SK-N-SH (cell line): ENCODE measurements around the gene PLTP. TPM values are rescaled to one million over a fixed set of nuclear protein-coding genes. Genes with fewer than 3 reads are reported as not detected.

Experiments used
- CTCF ChIA-PET: fragments of 300-600, 350-600 bp; formaldehyde crosslinking; extraction: SDS; loops from one replicate; lab custom pipeline; 2021; lab: Yijun Ruan, JAX
- POLR2A ChIA-PET: fragments of 350-600 bp; sonication (Branson Sonifier 250); formaldehyde crosslinking; extraction: SDS; loops from one replicate; lab custom pipeline; 2020; ENCODE audit warnings: antibody characterized with exemption, inconsistent platforms; lab: Yijun Ruan, JAX
- DNase-seq: peaks from one replicate; pipeline ENCODE4 v3.0.0; 2012
- H2AFZ ChIP-seq: fragments of 200-600 bp; sonication (generic); 2 replicates; pipeline ENCODE4 v1.8.1; 2016; ENCODE audit warnings: antibody characterized with exemption, mild to moderate bottlenecking, low read depth
- H3F3A ChIP-seq: fragments of 200-600 bp; sonication (generic); replicated peaks from 2 replicates; pipeline ENCODE3; 2016; ENCODE audit warnings: antibody characterized with exemption, mild to moderate bottlenecking; ENCODE audit not compliant: insufficient read depth
- H3K27ac ChIP-seq, 2 experiments: fragments of 200-500 bp in 1 of 2; fragments of 200-600 bp in 1 of 2; sonication (Bioruptor generic) in 1 of 2; sonication (generic), shearing (Covaris generic) in 1 of 2; 2 replicates each; pipeline versions ENCODE4 v1.5.1 to v1.6.1; 2014 to 2016; ENCODE audit warnings: low read depth in 2 of 2, inconsistent platforms in 1 of 2, low read length in 1 of 2, mild to moderate bottlenecking in 1 of 2, mixed read lengths in 1 of 2
- H3K27me3 ChIP-seq: fragments of 200-600 bp; sonication (generic), shearing (Covaris generic); 2 replicates; pipeline ENCODE4 v1.6.1; 2016; ENCODE audit warnings: mixed run types; ENCODE audit not compliant: insufficient read depth
- H3K36me3 ChIP-seq, 2 experiments: fragments of 200-500 bp in 1 of 2; fragments of 200-600 bp in 1 of 2; sonication (Bioruptor generic) in 1 of 2; sonication (generic) in 1 of 2; replicated peaks in 1 of 2; 2 replicates each; pipeline versions ENCODE3 to v1.5.1; 2014 to 2016; ENCODE audit warnings: low read length in 1 of 2, mild to moderate bottlenecking in 1 of 2; ENCODE audit not compliant: insufficient read depth in 2 of 2, control insufficient read depth in 1 of 2
- H3K4me1 ChIP-seq, 2 experiments: fragments of 200-500 bp in 1 of 2; fragments of 200-600 bp in 1 of 2; sonication (Bioruptor generic) in 1 of 2; sonication (generic), shearing (Covaris generic) in 1 of 2; 2 replicates each; pipeline versions ENCODE4 v1.5.1 to v1.6.1; 2014 to 2016; ENCODE audit warnings: low read depth in 1 of 2, low read length in 1 of 2, mixed run types in 1 of 2; ENCODE audit not compliant: insufficient read depth in 2 of 2, control insufficient read depth in 1 of 2
- H3K4me2 ChIP-seq: fragments of 200-600 bp; sonication (generic), shearing (Covaris generic); 2 replicates; pipeline ENCODE4 v1.6.1; 2017; ENCODE audit warnings: mixed run types
- H3K4me3 ChIP-seq, 2 experiments: fragments of 200-500 bp in 1 of 2; fragments of 200-600 bp in 1 of 2; sonication (Bioruptor generic) in 1 of 2; sonication (generic), shearing (Covaris generic) in 1 of 2; 2 replicates each; pipeline versions ENCODE4 v1.5.1 to v1.8.1; 2014 to 2016; ENCODE audit warnings: low read depth in 2 of 2, inconsistent platforms in 1 of 2, low read length in 1 of 2, mild to moderate bottlenecking in 1 of 2, mixed read lengths in 1 of 2, moderate library complexity in 1 of 2
- H3K79me2 ChIP-seq: fragments of 200-600 bp; sonication (generic); 2 replicates; pipeline ENCODE4 v1.8.1; 2017; ENCODE audit warnings: mild to moderate bottlenecking; ENCODE audit not compliant: insufficient read depth
- H3K9ac ChIP-seq: fragments of 200-600 bp; sonication (generic); 2 replicates; pipeline ENCODE4 v1.6.1; 2017; ENCODE audit warnings: mixed run types
- H3K9me2 ChIP-seq: fragments of 200-600 bp; sonication (generic); 2 replicates; pipeline ENCODE4 v1.6.1; 2017; ENCODE audit warnings: mixed run types
- H3K9me3 ChIP-seq: fragments of 200-600 bp; sonication (generic); 2 replicates; pipeline ENCODE4 v1.6.1; 2017; ENCODE audit warnings: mixed run types, mild to moderate bottlenecking, moderate library complexity
- H4K20me1 ChIP-seq: fragments of 200-600 bp; sonication (generic); 2 replicates; pipeline ENCODE4 v1.6.1; 2017; ENCODE audit warnings: mild to moderate bottlenecking, mixed run types; ENCODE audit not compliant: insufficient read depth
- CHD2 ChIP-seq: fragments of 150-350 bp; IDR thresholded peaks from 2 replicates; pipeline ENCODE4 v1.6.1; 2018; ENCODE audit warnings: low read length; ENCODE audit not compliant: partially characterized antibody
- ELF1 ChIP-seq: IDR thresholded peaks from 2 replicates; pipeline ENCODE4 v1.4.0; 2012
- EP300 ChIP-seq, 2 experiments: IDR thresholded peaks; 2 replicates each; pipeline versions ENCODE4 v1.4.0 to v1.6.1; 2012; ENCODE audit warnings: borderline replicate concordance in 1 of 2, low read depth in 1 of 2, low read length in 1 of 2
- EZH2phosphoT487 ChIP-seq: fragments of 200-600 bp; sonication (generic); IDR thresholded peaks from 2 replicates; pipeline ENCODE4 v1.6.1; 2017; ENCODE audit warnings: low read depth, mixed run types, mild to moderate bottlenecking, antibody characterized with exemption, moderate library complexity, borderline replicate concordance
- NFIC ChIP-seq: IDR thresholded peaks from 2 replicates; pipeline ENCODE4 v1.4.0; 2012; ENCODE audit warnings: borderline replicate concordance
- NRF1 ChIP-seq: IDR thresholded peaks from 2 replicates; pipeline ENCODE4 v1.6.1; 2012; ENCODE audit warnings: low read depth, mild to moderate bottlenecking, low read length
- POLR2AphosphoS5 ChIP-seq: IDR thresholded peaks from 2 replicates; pipeline ENCODE4 v1.6.1; 2012; ENCODE audit warnings: low read depth, low read length
- RCOR1 ChIP-seq: fragments of 150-350 bp; IDR thresholded peaks from 2 replicates; pipeline ENCODE4 v1.6.1; 2017; ENCODE audit warnings: antibody characterized with exemption, low read length
- RFX5 ChIP-seq: IDR thresholded peaks from 2 replicates; pipeline ENCODE4 v1.6.1; 2012; ENCODE audit warnings: mild to moderate bottlenecking, improper control_type of control experiment, low read length
- TCF12 ChIP-seq: IDR thresholded peaks from 2 replicates; pipeline ENCODE4 v1.4.0; 2012
- TEAD4 ChIP-seq: IDR thresholded peaks from 2 replicates; pipeline ENCODE4 v1.4.0; 2012; ENCODE audit warnings: mild to moderate bottlenecking, borderline replicate concordance; ENCODE audit not compliant: insufficient read depth
- WGBS: methylation state at CpG from one replicate; pipeline ENCODE4 v1.1.6; 2017; ENCODE audit warnings: low lambda C conversion rate; 5-methylcytosine and 5-hydroxymethylcytosine counted together
- polyA plus RNA-seq, 3 experiments: library from polyadenylated mRNA; depleted of rRNA; stranded (reverse); fragments of >200 nt; gene quantifications; 2 replicates each; pipeline ENCODE4 v1.2.3, GENCODE V29; 2012
- TF ChIP-seq, protein P1 (sequence below): IDR thresholded peaks from 2 replicates; pipeline ENCODE4 v1.6.1; 2012; ENCODE audit warnings: mild to moderate bottlenecking, low read depth, low read length, moderate library complexity
- TF ChIP-seq, protein P2 (sequence below): fragments of 200-600 bp; sonication (generic); IDR thresholded peaks from 2 replicates; pipeline ENCODE4 v1.6.1; 2017; ENCODE audit warnings: antibody characterized with exemption, mild to moderate bottlenecking, moderate library complexity

The PLTP gene
- polyA plus RNA-seq, 1 of the 3 experiments (the other 2 are of a cell fraction): 154 TPM

DNA sequence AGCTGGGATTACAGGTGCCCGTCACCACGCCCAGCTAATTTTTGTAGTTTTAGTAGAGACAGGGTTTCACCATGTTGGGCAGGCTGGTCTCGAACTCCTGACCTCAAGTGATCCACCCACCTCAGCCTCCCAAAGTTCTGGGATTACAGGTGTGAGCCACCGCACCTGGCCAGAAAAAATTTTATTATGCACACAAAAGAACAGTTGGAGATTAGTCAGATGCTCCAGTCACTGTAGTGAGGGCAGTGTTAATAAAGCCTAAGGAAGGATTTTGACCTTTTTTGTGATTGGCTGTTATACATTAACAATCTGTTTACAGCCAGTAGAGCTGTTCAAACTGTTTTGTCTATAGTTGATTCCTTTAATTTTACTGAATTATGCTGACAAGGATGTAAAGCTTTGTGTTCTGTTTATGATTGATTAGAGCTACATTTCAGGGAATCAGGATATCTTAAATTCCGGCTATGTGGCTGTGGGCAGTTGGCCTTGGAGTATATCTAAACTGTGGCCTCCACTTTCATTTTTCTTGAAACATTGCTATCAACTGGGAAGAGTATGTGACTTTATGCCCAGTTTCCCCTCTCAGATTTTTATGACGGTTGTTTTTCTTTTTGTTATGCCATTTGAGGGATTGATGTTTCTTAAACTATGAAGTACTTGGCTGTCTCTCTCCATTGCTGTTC is 44.7 kb downstream of the PLTP start (continued):
- TF ChIP-seq, protein P1, sequence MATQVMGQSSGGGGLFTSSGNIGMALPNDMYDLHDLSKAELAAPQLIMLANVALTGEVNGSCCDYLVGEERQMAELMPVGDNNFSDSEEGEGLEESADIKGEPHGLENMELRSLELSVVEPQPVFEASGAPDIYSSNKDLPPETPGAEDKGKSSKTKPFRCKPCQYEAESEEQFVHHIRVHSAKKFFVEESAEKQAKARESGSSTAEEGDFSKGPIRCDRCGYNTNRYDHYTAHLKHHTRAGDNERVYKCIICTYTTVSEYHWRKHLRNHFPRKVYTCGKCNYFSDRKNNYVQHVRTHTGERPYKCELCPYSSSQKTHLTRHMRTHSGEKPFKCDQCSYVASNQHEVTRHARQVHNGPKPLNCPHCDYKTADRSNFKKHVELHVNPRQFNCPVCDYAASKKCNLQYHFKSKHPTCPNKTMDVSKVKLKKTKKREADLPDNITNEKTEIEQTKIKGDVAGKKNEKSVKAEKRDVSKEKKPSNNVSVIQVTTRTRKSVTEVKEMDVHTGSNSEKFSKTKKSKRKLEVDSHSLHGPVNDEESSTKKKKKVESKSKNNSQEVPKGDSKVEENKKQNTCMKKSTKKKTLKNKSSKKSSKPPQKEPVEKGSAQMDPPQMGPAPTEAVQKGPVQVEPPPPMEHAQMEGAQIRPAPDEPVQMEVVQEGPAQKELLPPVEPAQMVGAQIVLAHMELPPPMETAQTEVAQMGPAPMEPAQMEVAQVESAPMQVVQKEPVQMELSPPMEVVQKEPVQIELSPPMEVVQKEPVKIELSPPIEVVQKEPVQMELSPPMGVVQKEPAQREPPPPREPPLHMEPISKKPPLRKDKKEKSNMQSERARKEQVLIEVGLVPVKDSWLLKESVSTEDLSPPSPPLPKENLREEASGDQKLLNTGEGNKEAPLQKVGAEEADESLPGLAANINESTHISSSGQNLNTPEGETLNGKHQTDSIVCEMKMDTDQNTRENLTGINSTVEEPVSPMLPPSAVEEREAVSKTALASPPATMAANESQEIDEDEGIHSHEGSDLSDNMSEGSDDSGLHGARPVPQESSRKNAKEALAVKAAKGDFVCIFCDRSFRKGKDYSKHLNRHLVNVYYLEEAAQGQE: no peak
- TF ChIP-seq RCOR1: no peak
- TF ChIP-seq TCF12: no peak
- no peak for TF ChIP-seq TEAD4
- no peak for TF ChIP-seq NRF1
- TF ChIP-seq NFIC: no peak

DNA sequence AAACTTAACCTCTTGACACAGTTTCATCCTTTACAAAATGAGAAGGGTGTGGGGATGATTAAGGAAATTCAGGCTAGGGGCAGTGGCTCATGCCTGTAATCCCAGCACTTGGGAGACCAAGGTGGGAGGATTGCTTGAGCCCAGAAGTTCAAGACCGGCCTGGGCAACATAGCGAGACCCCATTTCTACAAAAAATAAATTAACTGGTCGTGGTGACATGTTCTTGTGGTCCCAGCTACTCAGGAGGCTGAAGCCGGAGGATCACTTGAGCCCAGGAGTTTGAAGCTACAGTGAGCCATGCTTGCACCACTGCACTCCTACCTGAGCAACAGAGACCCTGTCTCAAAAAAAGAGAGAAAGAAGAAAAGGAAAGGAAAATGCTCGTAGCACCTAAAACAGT is 45.5 kb downstream of the PLTP start:
- H3F3A ChIP-seq: peaks cover 8% of the 10 kb centered on the region
- ChIA-PET CTCF (interaction anchor here (1.4 kb wide), 1 partner anchor 24 kb away, joined by 4 read pairs; no protein-coding TSS in a partner anchor), POLR2A (interaction anchor here (0.6 kb wide), 1 partner anchor 695 kb away, joined by 3 read pairs; no protein-coding TSS in a partner anchor)
- H3K27ac ChIP-seq: no peak overlapping the region
- DNase-seq: no peak
- H3K4me3 ChIP-seq: no peak overlapping the region
- no peaks in the 10 kb centered on the region for H3K36me3 ChIP-seq
- H3K4me2 ChIP-seq: no peak overlapping the region
- no peaks in the 10 kb centered on the region for H3K27me3 ChIP-seq
- peaks cover 0 to 8% of the 10 kb centered on the region in 2 experiments; a peak in 1 of 4 replicates for H3K4me1 ChIP-seq
- H3K9ac ChIP-seq: no peak overlapping the region
- WGBS: 91% methylated on average over 5 of the region's 5 CpGs
- no peaks in the 10 kb centered on the region for H3K9me2 ChIP-seq
- no peaks in the 10 kb centered on the region for H3K9me3 ChIP-seq
- no peaks in the 10 kb centered on the region for H3K79me2 ChIP-seq
- TF ChIP-seq, protein P2, sequence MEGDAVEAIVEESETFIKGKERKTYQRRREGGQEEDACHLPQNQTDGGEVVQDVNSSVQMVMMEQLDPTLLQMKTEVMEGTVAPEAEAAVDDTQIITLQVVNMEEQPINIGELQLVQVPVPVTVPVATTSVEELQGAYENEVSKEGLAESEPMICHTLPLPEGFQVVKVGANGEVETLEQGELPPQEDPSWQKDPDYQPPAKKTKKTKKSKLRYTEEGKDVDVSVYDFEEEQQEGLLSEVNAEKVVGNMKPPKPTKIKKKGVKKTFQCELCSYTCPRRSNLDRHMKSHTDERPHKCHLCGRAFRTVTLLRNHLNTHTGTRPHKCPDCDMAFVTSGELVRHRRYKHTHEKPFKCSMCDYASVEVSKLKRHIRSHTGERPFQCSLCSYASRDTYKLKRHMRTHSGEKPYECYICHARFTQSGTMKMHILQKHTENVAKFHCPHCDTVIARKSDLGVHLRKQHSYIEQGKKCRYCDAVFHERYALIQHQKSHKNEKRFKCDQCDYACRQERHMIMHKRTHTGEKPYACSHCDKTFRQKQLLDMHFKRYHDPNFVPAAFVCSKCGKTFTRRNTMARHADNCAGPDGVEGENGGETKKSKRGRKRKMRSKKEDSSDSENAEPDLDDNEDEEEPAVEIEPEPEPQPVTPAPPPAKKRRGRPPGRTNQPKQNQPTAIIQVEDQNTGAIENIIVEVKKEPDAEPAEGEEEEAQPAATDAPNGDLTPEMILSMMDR: no peak
- no peak for TF ChIP-seq RFX5
- TF ChIP-seq POLR2AphosphoS5: no peak
- no peak for TF ChIP-seq EP300 (IDR thresholded peaks at IDR 0.05; ENCODE audit: borderline replicate concordance in 1 of 2, low read depth in 1 of 2, low read length in 1 of 2)
- TF ChIP-seq ELF1: no peak
- TF ChIP-seq NFIC: no peak
- TF ChIP-seq CHD2: no peak
- no peak for TF ChIP-seq EZH2phosphoT487
- H2AFZ ChIP-seq: no peak overlapping the region
- H4K20me1 ChIP-seq: no peaks in the 10 kb centered on the region
